ENCODE results near the gene FAM184B.

The FAM184B gene

DNA sequence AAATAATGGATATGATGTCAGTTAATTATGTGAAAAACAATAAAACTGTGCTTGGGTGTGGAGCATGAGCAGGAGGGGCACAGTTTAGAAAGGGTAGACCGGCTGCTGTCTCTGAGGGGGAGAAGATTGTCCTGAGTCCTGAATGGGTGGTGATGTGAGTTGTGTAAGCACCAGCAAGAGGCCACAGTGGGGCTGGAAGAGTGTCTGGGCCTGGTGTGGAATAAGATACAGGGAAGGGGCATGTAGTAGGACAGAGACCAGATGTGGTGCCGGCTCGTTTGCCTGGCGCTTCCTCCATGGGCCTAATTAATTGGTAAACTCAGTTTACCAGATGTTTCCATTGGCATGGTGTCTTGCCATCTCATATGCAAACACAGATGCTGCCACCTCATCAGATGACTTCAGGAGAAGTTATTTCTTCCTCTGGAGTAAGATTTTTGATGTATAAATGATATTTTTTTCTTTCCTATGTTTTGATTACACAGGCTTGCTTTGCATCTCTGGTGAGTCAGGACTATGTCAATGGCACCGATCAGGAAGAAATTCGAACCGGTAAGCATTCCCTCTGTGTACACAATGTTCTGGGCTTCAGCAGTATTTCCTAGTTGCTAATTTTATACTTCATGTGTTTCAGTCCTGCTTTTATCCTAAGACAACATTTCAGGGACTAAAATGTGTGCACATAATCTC lies 161.9 kb downstream of the FAM184B start:
- TF ChIP-seq, protein P1, sequence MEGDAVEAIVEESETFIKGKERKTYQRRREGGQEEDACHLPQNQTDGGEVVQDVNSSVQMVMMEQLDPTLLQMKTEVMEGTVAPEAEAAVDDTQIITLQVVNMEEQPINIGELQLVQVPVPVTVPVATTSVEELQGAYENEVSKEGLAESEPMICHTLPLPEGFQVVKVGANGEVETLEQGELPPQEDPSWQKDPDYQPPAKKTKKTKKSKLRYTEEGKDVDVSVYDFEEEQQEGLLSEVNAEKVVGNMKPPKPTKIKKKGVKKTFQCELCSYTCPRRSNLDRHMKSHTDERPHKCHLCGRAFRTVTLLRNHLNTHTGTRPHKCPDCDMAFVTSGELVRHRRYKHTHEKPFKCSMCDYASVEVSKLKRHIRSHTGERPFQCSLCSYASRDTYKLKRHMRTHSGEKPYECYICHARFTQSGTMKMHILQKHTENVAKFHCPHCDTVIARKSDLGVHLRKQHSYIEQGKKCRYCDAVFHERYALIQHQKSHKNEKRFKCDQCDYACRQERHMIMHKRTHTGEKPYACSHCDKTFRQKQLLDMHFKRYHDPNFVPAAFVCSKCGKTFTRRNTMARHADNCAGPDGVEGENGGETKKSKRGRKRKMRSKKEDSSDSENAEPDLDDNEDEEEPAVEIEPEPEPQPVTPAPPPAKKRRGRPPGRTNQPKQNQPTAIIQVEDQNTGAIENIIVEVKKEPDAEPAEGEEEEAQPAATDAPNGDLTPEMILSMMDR (IDR thresholded peaks at IDR 0.05) = no peak

DNA sequence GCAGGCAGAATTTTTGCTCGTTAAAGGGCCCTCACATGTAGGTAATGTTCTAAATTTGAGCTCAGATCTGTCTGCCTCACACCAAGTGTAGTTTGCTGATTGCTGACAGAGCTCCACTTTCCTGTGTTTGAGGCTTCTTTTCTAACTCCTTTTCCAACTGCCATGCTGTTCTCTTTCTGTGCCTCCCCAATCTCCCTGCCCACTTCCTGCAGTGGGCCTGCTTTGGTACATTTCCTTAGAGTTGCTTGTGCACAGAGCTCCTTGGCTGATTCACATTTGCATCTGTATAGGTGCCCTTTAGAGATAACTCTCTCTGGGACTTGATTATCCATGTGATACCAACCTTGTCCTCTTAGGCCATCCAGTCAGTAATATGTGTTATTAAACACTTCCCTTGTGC lies 162.5 kb downstream of the FAM184B start:
- TF ChIP-seq, protein P1 (IDR thresholded peaks at IDR 0.05) = no peak

DNA sequence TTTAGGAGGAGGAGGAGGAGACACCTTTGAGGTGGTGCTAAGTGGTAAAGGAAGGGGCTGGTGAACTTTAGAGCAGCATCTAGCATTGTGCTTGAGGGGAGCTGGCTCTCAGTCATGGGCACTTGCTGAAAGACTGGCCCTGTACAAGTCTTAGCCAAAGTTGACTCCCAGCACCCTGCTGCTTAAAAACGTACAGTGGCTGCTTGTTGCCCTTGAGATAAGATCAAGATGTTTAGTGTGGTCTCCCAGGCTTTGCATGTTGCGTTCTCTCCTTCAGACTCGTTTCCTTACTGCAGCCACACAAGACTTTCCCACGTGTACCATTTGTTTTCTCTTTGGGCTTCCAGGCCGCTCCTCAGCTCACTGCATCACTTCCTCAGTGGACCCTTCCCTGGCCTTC lies 165.1 kb downstream of the FAM184B start:
- TF ChIP-seq, protein P1 (IDR thresholded peaks at IDR 0.05) = no peak

DNA sequence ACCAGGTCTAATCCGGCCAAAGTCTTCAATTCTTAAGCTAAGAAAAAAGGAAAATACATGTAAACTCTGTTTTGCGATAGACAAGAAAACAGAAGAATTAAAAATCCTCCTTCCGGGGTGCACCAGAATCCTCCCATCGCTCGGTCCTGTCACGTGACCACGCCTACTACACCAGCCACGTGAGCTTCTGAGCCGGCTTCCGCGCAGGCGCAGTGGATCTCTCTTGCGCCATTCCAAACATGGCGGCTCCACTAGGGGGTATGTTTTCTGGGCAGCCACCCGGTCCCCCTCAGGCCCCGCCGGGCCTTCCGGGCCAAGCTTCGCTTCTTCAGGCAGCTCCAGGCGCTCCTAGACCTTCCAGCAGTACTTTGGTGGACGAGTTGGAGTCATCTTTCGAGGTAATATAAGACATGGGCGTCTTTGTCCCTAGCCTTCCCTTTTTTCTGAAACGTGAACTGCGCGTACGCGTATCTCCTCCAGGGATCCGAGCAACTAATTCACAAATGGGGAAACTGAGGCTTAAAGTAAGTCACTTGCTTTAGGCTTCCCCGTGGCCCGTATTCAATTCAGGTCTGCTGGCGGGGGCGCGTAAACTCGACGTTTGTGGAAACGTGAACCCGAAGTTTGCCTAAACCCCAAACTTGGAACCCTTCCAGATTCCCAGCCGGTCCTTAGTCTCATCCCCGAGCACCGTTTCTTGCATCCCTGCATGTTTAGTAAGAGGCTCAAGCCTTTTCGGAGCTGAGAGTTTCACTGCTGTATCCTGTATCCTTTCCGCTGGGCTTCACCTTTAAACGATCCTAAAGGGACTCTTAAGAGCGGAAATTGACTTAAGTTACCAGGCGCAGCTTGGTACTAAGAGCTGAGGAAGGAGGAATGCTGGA lies 166.8 kb downstream of the FAM184B start, which contains the start of gene MED28:
TSS of gene MED28 (plus strand) at position 226 of the 884 bp plus-strand sequence. CDS start at position 240, 14 bp downstream.
- TF ChIP-seq, protein P1 (IDR thresholded peaks at IDR 0.05) = no peak

DNA sequence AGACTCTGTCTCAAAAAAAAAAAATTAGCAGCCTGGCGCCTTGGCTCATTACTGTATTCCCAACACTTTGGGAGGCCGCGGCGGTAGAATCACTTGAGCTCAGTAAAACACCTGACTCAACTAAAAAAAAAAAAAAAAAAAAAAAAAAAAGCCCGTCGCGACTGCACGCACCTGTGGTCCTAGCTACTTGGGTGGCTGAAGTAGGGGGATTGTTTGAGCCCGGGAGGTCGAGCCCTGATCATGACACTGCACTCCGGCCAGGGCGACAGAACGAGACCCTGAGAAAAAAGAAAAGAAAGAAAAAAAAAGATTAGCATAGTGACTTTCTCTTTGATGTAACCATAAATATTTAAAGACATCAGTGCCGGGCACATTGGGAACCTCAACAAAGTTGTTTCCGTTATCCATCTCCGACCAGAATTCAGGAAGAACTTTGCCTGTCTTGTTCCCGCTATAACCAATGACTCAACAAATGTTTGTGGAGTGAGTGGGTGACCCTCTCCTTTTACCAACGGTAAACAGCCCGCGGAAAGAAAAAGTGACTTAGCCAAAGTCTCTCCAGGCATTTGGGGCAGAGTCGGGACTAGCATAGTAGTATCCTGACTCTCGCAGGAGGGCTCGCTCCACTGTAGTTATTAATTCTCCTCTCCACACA lies 167.5 kb downstream of the FAM184B start:
- TF ChIP-seq, protein P1 (IDR thresholded peaks at IDR 0.05) = no peak

DNA sequence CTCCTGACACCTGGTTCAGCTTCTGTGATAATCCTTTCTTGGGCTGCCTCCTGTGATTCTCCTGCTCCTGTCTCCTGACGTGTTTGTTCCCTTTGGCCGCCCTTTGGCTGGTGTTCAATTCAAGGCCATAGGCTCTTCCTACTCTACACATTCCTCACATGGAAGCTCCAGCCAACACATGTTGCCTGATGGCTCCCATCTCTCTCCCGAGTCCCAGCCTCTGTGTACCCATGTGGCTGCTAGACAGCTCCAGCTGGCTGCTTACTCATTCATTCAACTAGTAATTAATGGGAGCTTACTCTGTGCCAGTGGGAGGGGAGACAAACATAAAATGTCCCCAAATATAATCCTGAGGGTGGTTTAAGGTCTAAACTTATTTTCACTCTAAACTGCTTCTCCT lies 176.2 kb downstream of the FAM184B start:
- TF ChIP-seq, protein P1 (IDR thresholded peaks at IDR 0.05) = no peak

DNA sequence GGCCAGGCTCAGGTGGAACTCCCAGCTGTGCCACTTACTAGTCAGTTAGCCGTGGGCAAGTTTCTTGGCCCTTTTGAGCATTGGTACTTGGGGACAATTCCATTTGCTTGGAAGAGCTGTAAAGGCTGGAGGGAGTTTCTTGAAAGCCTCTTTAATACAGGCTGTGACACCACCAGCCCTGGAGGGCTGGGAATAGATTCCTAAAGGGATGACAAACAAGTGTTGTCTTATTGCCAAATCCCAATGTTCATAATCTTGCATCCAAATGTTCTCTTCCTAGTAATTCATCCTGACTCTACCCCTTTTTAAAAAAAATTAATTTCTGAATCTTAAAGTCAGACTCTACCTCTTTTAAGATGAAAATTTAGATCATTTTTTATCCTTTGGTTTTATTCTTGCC lies 181.6 kb downstream of the FAM184B start:
- TF ChIP-seq, protein P1 (IDR thresholded peaks at IDR 0.05) = no peak
